Bronchial smooth muscle cell (primary cell): ENCODE measurements around the gene DGAT2L6. TPM values are rescaled to one million over a fixed set of nuclear protein-coding genes. Genes with fewer than 3 reads are reported as not detected.

ENCODE experiments used
- total RNA-seq: library from RNA; depleted of rRNA; stranded (reverse); fragments of >200 nt; gene quantifications from 2 replicates; pipeline ENCODE4 v1.2.1, GENCODE V29; 2014

DGAT2L6 gene, protein sequence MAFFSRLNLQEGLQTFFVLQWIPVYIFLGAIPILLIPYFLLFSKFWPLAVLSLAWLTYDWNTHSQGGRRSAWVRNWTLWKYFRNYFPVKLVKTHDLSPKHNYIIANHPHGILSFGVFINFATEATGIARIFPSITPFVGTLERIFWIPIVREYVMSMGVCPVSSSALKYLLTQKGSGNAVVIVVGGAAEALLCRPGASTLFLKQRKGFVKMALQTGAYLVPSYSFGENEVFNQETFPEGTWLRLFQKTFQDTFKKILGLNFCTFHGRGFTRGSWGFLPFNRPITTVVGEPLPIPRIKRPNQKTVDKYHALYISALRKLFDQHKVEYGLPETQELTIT
- not detected in 2 replicates for total RNA-seq

DNA sequence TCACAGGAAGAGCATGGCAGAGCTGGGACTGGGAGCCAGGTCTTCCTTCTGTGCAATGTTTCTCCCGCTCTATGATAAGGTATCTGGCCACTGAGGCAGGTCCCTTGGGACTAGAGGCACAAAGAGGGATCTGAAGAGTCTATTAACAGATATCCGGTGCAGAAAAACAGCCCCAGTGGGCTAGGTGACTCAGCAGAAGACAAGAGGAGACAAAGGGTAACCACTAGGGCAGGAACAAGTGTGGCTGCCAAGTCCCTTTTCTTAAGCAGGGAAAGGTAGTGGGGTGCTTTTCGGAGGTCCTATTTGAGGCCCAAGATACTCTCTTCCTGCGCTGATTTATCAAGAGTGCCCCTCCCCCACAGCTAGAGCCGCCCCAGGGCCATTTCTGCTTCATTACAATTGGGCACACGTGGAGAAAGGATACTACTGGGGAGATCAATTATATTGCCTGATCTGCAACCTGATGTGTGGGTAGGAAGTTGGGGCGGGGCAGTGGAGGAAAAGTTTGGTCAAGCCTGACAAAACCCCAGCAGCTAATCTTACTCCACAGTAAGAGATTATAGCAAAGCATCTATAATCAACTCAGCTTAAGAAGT is at the start of gene DGAT2L6:
Gene DGAT2L6 (plus strand): TSS at position 546 of the 596 bp plus-strand sequence. CDS start 100 bp downstream, outside the sequence.

DNA sequence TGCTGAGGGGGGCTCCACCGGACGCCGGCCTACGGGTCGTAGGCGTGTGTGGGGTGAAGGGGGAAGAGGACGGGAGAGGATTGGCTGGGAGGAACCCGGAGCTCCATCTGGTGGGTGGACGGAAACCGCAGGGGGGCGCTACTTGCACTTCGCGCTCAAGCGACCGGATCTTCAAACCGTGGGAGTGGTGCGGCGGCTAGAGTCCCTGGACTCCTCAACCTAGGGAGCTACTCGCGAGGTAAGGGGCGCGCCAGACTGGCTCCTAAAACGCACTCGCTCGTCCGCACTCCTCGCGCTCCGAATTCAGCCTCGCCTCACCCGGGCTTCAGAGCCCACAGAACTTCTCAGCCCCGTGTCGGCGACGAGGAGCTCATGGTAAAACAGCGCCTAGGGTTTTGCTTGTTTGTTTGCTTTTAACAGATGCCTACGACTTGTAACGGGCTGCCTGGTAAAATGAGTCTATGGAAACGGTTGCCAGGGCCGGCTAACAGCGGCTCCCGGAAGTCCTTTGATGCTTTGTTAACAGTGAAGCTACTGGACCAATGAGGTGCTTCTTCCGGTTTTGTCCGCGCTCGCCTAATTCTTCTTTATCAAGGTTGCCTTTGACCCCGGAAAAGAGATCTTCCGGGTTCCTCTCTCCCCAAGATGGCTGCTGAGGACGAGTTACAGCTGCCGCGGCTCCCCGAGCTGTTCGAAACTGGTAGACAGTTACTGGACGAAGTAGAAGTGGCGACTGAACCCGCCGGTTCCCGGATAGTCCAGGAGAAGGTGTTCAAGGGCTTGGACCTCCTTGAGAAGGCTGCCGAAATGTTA is 43.8 kb upstream of the DGAT2L6 start, which contains the start of gene IGBP1:
Gene IGBP1 (plus strand): TSS at position 145 of the 813 bp plus-strand sequence. CDS start 501 bp downstream, at position 646.

DNA sequence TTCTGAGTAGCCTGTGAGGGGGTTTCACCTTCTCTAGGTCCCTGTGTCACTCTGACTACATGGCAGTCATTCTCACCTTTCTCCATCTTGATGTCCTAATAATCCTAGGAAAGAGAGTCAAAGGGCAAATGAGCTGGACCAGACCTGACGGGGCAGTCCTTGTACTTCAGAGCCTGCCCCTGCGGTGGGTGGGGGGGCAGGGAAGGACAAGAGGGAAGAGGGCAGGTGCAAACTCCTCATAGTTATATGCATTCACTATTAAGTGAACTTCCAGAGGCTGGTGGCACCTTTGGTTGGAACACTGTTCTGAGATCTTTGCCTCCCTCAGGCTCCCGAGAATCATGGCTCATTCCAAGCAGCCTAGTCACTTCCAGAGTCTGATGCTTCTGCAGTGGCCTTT is 57.1 kb downstream of the DGAT2L6 start, which contains the start of gene AWAT1:
Gene AWAT1 (plus strand): TSS at position 301 of the 400 bp plus-strand sequence. CDS start 41 bp downstream, at position 342.

Other genes with a start within 250 kb of the DGAT2L6 start
- not detected in 2 replicates for gene AWAT2, start 127.5 kb upstream of the DGAT2L6 start, total RNA-seq
- gene OTUD6A, start 115.0 kb upstream of the DGAT2L6 start, total RNA-seq, result not detected in 2 replicates
- 96.1 and 143 TPM in 2 replicates for gene IGBP1, start 44.0 kb upstream of the DGAT2L6 start, total RNA-seq
- not detected in 2 replicates for gene AWAT1, start 57.2 kb downstream of the DGAT2L6 start, total RNA-seq
- under 0.01 TPM in 1 of 2 replicates, not detected in the other for gene P2RY4, start 82.7 kb downstream of the DGAT2L6 start, total RNA-seq
- not detected in 2 replicates for gene ARR3, start 90.9 kb downstream of the DGAT2L6 start, total RNA-seq
- not detected in 2 replicates for gene RAB41, start 104.7 kb downstream of the DGAT2L6 start, total RNA-seq
- gene PDZD11, start 112.4 kb downstream of the DGAT2L6 start, total RNA-seq, result 43.8 and 48.0 TPM in 2 replicates
- gene KIF4A, start 112.6 kb downstream of the DGAT2L6 start, total RNA-seq, result 0.86 and 2.2 TPM in 2 replicates
- not detected in 2 replicates for gene GDPD2, start 245.8 kb downstream of the DGAT2L6 start, total RNA-seq